ENCODE results near the gene SLIT3.

DNA sequence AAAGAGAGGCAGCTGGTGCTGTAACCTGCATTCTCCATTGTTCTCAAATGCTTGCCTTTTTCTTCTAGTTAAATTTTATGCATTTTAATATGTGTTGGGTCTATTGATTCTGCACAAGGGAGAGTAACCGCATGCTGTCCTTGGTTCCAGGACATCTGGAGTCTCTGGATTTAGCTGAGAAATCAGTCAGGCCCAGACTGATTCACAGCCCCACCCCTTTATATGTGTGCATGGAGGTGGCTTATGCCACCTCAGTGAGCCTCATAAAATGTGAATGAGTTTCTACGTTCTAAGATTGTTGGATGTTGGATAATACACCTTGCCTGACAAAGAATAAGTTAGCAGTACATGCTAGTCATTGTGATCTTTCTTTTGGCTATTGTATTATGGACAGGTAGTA, 611.7 kb downstream of the SLIT3 start:
- TF ChIP-seq, protein P1, sequence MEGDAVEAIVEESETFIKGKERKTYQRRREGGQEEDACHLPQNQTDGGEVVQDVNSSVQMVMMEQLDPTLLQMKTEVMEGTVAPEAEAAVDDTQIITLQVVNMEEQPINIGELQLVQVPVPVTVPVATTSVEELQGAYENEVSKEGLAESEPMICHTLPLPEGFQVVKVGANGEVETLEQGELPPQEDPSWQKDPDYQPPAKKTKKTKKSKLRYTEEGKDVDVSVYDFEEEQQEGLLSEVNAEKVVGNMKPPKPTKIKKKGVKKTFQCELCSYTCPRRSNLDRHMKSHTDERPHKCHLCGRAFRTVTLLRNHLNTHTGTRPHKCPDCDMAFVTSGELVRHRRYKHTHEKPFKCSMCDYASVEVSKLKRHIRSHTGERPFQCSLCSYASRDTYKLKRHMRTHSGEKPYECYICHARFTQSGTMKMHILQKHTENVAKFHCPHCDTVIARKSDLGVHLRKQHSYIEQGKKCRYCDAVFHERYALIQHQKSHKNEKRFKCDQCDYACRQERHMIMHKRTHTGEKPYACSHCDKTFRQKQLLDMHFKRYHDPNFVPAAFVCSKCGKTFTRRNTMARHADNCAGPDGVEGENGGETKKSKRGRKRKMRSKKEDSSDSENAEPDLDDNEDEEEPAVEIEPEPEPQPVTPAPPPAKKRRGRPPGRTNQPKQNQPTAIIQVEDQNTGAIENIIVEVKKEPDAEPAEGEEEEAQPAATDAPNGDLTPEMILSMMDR (conservative IDR thresholded peaks at IDR 0.05) = no peak
- no peak for TF ChIP-seq EZH2 (IDR thresholded peaks at IDR 0.05; ENCODE audit: low read depth)

All from PC-9 (cell line).